Kidney glomerular epithelial cell (primary cell): ENCODE measurements around the gene OPN1MW3.
"Not testable (repeated sequence)": the region's sequence is repeated elsewhere in the genome, so short reads cannot be mapped to it uniquely, and the experiment has no call there.

Source experiments
- DNase-seq: peaks from one replicate; lab custom pipeline; 2025; lab: John Stamatoyannopoulos, UW

Gene OPN1MW3

DNA sequence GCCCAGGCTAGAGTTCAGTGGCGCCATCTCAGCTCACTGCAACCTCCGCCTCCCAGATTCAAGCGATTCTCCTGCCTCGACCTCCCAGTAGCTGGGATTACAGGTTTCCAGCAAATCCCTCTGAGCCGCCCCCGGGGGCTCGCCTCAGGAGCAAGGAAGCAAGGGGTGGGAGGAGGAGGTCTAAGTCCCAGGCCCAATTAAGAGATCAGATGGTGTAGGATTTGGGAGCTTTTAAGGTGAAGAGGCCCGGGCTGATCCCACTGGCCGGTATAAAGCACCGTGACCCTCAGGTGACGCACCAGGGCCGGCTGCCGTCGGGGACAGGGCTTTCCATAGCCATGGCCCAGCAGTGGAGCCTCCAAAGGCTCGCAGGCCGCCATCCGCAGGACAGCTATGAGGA, at the start of gene OPN1MW3:
Gene OPN1MW3 (plus strand): TSS at position 301 of the 400 bp plus-strand sequence. CDS start 38 bp downstream, at position 339.
- not testable (repeated sequence) for DNase-seq

DNA sequence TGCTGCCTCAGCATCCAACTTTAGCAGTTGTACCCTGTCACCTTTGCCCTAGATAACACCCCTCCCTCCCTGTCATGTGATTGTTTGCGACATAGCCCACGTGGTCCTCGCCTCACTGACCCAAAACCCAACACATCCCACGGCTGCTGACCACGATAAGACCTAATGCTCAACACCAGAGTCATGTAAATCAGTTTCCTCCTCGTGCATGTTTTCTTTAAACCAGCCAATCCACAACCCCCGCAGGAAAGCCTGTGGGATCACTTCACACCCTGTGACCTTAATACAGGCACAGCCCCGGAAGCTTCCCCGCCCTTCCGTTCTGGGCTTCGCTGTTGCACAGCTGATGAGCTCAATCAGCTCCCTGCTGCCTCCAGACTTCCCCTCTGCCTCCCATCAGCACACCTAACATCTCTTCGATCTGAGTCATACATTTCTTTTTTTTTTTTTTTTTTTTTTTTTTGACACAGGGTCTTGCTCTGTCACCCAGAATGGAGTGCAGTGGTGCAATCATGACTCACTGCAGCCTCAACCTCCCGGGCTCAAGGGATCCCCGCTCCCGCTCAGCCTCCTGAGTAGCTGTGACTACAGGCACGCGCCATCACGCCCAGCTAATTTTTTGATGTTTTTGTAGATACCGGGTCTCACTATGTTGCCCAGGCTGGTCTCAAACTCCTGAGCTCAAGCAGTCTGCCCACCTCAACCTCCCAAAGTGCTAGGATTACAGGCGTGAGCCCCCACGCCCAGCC, 47.5 kb upstream of the OPN1MW3 start:
- not testable (repeated sequence) for DNase-seq

DNA sequence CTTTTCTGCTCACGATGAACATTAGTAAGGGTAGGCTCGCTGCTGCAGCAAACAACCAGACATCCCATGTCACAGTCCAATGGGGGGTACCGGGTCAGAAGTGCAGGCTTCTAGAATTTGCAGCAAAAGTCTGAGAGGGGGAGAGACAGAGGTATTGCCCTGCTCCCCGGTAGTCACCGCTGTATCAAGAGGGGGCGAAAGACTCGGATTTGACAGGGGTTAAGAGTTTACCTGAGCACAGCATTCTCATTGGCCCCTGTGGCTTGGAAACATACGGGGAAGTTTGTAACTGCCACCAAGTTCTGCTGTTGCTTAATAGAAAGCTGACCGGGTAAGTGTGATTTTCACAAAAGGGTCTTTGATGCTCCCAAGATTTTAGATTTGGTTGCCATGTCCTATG, 46.3 kb upstream of the OPN1MW3 start:
- not testable (repeated sequence) for DNase-seq

DNA sequence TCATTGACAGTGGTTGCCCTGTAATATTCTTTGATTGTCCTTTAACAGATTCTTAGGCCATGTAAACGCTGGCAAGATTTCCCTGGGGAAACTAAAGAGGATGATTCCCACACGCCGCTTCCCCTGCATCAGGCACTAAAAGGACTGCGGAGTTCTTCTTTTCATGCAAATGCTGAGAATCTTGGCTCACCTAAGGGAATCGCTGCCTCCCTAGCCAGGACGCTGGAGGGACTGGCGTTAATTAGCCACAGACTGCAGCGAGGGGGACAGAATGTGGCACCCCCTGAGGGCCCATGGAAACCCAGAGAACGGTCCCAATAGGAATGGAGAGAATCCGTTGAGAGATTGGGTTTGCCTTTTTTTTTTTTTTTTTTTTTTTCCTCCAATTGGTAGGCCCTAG, 45.9 kb upstream of the OPN1MW3 start:
- not testable (repeated sequence) for DNase-seq

DNA sequence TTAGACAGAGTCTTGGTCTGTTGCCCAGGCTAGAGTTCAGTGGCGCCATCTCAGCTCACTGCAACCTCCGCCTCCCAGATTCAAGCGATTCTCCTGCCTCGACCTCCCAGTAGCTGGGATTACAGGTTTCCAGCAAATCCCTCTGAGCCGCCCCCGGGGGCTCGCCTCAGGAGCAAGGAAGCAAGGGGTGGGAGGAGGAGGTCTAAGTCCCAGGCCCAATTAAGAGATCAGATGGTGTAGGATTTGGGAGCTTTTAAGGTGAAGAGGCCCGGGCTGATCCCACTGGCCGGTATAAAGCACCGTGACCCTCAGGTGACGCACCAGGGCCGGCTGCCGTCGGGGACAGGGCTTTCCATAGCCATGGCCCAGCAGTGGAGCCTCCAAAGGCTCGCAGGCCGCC, 37.9 kb upstream of the OPN1MW3 start, which contains the start of gene OPN1MW2:
Gene OPN1MW2 (plus strand): TSS at position 301 of the 400 bp plus-strand sequence. CDS start 60 bp downstream, at position 361.
- not testable (repeated sequence) for DNase-seq

DNA sequence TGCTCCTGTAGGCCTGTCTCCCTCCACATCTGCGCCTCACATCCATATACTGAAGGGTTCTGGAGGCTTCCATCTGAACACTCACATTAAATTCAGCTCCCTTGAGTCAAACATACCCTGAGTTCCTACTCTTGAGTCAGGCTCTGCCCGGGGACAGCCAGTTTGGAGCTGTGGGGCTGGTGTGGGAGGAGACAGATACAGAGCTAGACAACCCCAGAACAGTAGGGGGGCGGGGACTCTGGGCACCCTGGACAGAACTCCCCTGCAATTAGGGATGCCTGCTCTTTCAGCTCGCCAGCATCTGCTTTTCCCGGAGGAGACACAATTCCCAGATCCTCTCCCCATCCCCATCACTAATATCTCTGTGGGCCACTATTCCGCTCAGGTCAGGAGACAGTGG, 32.1 kb upstream of the OPN1MW3 start:
- DNase-seq, result not testable (repeated sequence)

DNA sequence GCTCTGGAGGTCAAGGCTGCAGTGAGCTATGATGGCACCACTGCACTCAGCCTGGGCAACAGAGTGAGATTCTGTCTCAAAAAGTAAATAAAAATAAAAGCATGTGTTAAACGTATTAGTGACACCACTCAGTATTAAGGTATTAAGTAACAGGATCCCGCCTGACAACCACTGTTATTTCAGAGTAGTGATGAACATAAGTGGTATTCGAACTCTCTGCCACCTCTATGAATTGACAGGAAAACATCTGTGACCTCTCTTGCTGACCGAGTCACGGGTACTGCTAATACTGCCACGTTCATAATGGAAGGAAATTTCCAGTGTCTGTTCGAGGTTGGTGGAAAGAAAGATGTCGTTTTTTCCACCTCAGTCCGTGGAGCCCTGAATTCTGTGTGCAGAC, 30.7 kb upstream of the OPN1MW3 start:
- not testable (repeated sequence) for DNase-seq

DNA sequence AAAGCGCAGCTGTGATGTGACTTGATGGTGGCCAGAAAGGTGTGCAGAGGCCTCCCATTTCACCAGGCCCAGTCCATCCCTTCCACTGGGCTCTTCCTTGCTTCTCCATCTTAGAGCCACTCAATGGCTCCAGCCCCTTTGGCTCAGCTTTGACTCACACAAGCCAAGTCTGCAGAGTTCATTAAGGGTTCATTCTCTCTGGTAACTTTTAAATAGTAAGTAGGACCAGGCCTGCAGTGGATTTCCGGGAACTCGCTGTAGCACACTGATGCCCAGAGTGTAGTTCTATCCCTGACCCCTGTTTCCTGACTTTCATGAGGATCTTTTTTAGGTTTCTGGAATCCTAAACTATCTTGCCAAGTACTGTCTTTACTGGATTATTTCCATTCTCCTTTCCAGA, 25.9 kb upstream of the OPN1MW3 start:
- not testable (repeated sequence) for DNase-seq

DNA sequence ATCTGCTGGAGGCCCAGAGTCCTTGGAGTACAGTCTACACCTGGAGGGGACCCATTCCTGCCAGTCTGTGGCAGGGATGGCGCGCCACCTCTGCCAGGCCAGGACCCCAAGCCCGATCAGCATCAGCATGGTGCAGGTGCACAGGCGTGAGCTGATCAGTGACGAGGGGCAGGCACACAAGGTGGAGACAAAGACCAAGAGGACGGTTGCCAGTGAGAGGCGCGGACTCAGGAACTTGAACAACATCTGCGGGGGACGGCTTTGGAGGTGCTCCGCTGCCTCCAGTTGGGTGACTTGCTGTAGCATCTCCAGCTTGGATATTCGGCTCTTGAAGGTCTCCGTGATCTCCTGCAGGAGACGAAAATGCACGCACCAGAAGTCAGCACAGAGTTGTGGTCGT, 23.8 kb upstream of the OPN1MW3 start:
- DNase-seq, result not testable (repeated sequence)

DNA sequence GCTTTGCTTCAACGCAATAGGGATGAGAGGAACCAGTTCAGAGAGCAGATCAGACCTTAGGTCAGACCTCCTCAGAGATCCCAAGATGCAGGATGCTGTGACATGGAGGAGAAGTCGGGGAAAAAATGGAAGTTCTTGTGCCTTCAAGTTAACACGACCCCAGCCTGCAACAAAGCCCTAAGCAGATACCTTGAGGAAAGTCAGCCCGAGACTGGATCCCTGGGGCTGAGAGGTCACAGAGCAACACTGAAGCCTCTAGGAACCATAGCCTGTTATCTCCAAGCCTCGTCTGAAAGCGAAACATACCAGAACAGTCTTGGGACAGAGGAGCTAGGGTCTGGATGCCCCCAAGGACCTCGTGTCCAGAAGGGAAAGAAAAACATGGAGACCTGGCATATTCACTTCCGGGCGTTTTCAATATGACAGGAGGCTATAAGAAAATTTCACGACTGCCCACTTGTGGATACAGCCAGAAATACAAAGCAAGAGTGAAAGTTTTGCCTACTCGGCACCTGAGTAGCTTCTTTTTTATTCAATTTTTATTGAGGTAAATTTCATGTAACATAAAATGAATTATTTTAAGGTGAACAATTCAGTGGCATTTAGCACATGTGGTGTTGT, 18.3 kb upstream of the OPN1MW3 start:
- not testable (repeated sequence) for DNase-seq

DNA sequence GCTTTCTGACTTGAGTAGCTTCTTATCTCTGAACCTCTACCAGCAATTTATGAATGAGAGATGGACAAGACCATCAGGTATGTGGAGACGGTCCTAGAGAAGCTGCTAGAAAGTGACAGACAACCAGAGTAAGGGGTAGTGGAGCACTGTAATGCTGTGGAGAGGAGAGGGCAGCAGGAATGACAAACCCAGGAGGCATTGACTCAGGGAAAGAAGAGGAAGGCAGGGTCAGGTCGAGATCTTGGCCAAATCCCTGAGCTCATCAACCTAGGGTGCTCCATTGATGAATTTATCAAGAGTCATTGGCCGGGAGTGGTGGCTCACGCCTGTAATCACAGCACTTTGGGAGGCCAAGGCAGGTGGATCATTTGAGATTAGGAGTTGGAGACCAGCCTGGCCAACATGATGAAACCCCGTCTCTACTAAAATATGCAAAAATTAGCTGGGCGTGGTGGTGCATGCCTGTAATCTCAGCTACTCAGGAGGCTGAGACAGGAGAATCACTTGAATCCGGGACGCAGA, 17.3 kb upstream of the OPN1MW3 start:
- not testable (repeated sequence) for DNase-seq

DNA sequence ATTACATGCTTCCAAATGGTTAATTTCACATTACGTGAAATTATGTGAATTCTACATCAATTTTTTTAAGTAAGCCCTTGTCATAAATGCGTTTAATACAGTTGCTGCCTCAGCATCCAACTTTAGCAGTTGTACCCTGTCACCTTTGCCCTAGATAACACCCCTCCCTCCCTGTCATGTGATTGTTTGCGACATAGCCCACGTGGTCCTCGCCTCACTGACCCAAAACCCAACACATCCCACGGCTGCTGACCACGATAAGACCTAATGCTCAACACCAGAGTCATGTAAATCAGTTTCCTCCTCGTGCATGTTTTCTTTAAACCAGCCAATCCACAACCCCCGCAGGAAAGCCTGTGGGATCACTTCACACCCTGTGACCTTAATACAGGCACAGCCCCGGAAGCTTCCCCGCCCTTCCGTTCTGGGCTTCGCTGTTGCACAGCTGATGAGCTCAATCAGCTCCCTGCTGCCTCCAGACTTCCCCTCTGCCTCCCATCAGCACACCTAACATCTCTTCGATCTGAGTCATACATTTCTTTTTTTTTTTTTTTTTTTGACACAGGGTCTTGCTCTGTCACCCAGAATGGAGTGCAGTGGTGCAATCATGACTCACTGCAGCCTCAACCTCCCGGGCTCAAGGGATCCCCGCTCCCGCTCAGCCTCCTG, 9.9 kb upstream of the OPN1MW3 start:
- not testable (repeated sequence) for DNase-seq

DNA sequence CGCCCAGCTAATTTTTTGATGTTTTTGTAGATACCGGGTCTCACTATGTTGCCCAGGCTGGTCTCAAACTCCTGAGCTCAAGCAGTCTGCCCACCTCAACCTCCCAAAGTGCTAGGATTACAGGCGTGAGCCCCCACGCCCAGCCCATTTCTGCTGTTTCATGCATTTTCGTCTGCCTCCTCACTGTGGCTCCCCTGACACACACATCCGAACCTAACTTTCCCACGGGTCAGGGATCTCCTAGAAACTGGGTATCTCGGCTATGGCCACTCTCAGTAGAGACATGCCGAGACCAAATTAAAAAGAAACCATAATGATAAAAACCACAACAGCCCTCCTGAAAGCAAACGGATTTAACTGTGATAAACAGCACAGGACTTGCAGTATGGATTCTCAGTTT, 9.3 kb upstream of the OPN1MW3 start:
- not testable (repeated sequence) for DNase-seq

DNA sequence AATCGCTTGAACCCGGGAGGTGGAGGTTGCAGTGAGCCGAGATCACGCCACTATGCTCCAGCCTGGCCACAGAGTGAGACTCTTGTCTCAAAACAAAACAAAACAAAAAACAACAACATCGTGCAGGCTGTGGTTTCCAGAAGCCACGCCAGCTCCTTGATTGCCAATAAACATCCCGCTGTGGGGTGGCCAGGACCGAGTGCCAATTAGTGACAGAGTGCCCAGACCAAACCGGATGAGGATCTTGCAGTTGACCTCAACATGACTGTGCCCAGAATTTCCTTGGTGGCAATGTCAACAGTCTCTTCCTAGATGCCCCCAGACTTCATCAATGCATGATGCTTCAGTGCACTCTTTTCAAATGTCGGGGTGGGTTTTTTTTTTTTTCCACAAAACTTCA, 1.3 kb downstream of the OPN1MW3 start:
- DNase-seq, result not testable (repeated sequence)

DNA sequence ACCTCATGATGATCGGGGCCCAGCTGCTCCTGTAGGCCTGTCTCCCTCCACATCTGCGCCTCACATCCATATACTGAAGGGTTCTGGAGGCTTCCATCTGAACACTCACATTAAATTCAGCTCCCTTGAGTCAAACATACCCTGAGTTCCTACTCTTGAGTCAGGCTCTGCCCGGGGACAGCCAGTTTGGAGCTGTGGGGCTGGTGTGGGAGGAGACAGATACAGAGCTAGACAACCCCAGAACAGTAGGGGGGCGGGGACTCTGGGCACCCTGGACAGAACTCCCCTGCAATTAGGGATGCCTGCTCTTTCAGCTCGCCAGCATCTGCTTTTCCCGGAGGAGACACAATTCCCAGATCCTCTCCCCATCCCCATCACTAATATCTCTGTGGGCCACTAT, 5.7 kb downstream of the OPN1MW3 start:
- DNase-seq, result not testable (repeated sequence)

DNA sequence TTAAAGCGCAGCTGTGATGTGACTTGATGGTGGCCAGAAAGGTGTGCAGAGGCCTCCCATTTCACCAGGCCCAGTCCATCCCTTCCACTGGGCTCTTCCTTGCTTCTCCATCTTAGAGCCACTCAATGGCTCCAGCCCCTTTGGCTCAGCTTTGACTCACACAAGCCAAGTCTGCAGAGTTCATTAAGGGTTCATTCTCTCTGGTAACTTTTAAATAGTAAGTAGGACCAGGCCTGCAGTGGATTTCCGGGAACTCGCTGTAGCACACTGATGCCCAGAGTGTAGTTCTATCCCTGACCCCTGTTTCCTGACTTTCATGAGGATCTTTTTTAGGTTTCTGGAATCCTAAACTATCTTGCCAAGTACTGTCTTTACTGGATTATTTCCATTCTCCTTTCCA, 11.9 kb downstream of the OPN1MW3 start:
- not testable (repeated sequence) for DNase-seq

DNA sequence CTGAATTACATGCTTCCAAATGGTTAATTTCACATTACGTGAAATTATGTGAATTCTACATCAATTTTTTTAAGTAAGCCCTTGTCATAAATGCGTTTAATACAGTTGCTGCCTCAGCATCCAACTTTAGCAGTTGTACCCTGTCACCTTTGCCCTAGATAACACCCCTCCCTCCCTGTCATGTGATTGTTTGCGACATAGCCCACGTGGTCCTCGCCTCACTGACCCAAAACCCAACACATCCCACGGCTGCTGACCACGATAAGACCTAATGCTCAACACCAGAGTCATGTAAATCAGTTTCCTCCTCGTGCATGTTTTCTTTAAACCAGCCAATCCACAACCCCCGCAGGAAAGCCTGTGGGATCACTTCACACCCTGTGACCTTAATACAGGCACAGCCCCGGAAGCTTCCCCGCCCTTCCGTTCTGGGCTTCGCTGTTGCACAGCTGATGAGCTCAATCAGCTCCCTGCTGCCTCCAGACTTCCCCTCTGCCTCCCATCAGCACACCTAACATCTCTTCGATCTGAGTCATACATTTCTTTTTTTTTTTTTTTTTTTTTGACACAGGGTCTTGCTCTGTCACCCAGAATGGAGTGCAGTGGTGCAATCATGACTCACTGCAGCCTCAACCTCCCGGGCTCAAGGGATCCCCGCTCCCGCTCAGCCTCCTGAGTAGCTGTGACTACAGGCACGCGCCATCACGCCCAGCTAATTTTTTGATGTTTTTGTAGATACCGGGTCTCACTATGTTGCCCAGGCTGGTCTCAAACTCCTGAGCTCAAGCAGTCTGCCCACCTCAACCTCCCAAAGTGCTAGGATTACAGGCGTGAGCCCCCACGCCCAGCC, 27.3 kb downstream of the OPN1MW3 start:
- DNase-seq, result not testable (repeated sequence)

DNA sequence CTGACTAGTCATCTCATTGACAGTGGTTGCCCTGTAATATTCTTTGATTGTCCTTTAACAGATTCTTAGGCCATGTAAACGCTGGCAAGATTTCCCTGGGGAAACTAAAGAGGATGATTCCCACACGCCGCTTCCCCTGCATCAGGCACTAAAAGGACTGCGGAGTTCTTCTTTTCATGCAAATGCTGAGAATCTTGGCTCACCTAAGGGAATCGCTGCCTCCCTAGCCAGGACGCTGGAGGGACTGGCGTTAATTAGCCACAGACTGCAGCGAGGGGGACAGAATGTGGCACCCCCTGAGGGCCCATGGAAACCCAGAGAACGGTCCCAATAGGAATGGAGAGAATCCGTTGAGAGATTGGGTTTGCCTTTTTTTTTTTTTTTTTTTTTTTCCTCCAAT, 29.0 kb downstream of the OPN1MW3 start:
- not testable (repeated sequence) for DNase-seq

DNA sequence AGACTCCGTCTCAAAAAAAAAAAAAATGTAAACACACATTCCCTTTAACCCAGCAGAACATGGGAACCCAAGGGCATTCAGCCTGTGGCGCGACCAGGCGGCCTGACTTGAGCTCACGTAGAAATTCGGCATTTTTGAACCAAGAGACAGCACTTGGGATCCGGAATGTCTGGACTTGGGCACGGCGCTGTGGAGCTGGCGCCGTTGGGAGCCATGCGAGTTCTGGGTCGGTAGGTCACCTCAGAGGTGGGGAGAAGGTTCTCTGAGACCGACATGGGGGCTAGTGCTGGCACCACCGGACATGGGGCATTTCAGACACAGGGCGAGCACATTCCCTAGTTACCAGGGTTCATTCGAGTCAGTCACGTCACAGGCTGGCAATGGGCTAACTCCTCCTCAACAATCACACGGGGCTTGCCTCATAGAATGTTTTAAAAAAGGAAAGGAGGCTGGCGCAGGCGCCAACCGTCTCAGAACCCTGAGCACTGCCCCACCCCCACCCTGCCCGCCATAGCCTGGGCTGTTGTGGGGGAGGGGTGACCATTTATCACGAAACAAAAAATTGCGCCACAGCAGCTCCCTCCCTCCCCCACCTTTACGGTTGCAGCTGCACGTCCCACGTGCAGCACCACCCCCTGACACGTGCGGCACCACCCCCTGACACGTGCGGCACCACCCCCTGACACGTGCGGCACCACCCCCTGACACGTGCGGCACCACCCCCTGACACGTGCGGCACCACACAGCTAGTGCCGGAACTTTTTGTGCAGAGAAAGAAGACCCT, 37.6 kb downstream of the OPN1MW3 start, which contains the start of gene TEX28:
Gene TEX28 (minus strand): TSS at position 334 of the 784 bp plus-strand sequence. CDS start 3,007 bp downstream, outside the sequence.
- DNase-seq, result no peak

DNA sequence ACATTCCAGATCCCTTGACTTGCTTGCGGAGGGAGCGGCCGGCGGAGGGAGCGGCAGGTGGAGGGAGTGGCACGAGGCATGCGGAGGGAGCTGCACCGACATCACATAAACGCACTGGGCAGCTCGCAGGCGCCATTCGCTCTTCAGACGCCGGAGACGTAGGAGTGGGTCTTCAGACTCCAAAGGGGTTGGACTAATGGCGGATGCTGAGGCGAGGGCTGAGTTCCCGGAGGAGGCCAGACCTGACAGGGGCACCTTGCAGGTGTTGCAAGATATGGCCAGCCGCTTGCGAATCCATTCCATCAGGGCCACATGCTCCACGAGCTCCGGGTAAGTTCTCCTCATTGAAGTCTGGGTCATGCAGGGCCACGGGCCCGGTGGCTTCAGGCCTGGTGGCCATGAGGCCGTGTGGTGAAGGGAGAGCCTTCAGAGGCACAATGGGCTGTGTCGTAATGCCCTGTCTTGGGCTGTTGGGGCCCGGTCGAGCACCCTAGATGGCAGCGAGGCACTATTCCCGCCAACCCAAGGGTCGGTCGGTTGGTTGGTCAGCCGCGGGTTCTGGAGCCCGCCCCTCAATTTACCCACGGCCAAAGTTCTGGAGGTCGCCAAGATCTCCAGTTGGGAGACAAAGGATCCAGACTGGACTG, 38.4 kb downstream of the OPN1MW3 start, which contains the start of gene TKTL1:
Gene TKTL1 (plus strand): TSS at position 132 of the 647 bp plus-strand sequence. CDS start 65 bp downstream, at position 197.
- no peak for DNase-seq
